Endothelial cell of umbilical vein (primary cell): ENCODE results near the gene POFUT2. TPM values are rescaled to one million over a fixed set of nuclear protein-coding genes. Genes with fewer than 3 reads are reported as not detected.

Experiments
- BruUV-seq: library from RNA; stranded (reverse); fragments of 400-500 nt; replicated peaks from 2 replicates; lab custom pipeline; 2021; lab: Mats Ljungman, UMichigan
- CTCF ChIA-PET: fragments of 300-600, 350-600 bp; sonication (Branson Sonifier 250); formaldehyde crosslinking; loops from one replicate; lab custom pipeline; 2021; ENCODE audit warnings: antibody characterized with exemption, inconsistent platforms; lab: Charles Lee
- POLR2A ChIA-PET: fragments of 300-600, 350-600 bp; sonication (Branson Sonifier 250); formaldehyde crosslinking; loops from one replicate; lab custom pipeline; 2021; ENCODE audit warnings: antibody characterized with exemption, inconsistent platforms; lab: Charles Lee
- DNase-seq: peaks from one replicate; pipeline ENCODE4 v3.0.0-alpha.2; 2011; ENCODE audit warnings: low read depth, low spot score
- FAIRE-seq: peaks from 2 replicates; lab custom pipeline; 2011; peaks lifted over from hg19 to GRCh38; lab: Jason Lieb, UNC
- H2AFZ ChIP-seq: 2 replicates; pipeline ENCODE4 v1.6.0; 2012; ENCODE audit warnings: low read depth, low read length, control low read depth, inconsistent platforms
- H3K27ac ChIP-seq: 2 replicates; pipeline ENCODE4 v1.5.1; 2011; ENCODE audit warnings: low read depth, mild to moderate bottlenecking, control low read depth, low read length, moderate library complexity; ENCODE audit not compliant: insufficient read depth
- H3K27me3 ChIP-seq, 2 experiments: 2 replicates each; pipeline versions ENCODE4 v1.6.0 to v1.6.1; 2011; ENCODE audit warnings: low read length in 2 of 2, mixed read lengths in 1 of 2; ENCODE audit not compliant: control insufficient read depth in 2 of 2, insufficient read depth in 2 of 2
- H3K36me3 ChIP-seq, 2 experiments: 2 replicates in 1 of 2; 3 replicates in 1 of 2; pipeline ENCODE4 v1.5.1; 2011; ENCODE audit warnings: low read length in 2 of 2, mild to moderate bottlenecking in 1 of 2, moderate library complexity in 1 of 2; ENCODE audit not compliant: control insufficient read depth in 2 of 2, insufficient read depth in 2 of 2; ENCODE audit errors: extremely low read depth in 1 of 2
- H3K4me1 ChIP-seq: 3 replicates; pipeline ENCODE4 v1.5.1; 2011; ENCODE audit warnings: mild to moderate bottlenecking, low read length; ENCODE audit not compliant: control insufficient read depth, insufficient read depth; ENCODE audit errors: extremely low read depth
- H3K4me2 ChIP-seq: 2 replicates; pipeline ENCODE4 v1.6.1; 2011; ENCODE audit warnings: low read length, control low read depth, mixed read lengths; ENCODE audit not compliant: insufficient read depth
- H3K4me3 ChIP-seq, 3 experiments: fragments of 200-600 bp in 1 of 3; sonication (generic), shearing (Covaris generic) in 1 of 3; replicated peaks in 1 of 3; 2 replicates each; pipeline ENCODE4 v1.5.1; 2011 to 2016; ENCODE audit warnings: control low read depth in 3 of 3, low read length in 3 of 3, mild to moderate bottlenecking in 2 of 3, inconsistent platforms in 1 of 3, low read depth in 1 of 3, moderate library complexity in 1 of 3; ENCODE audit not compliant: insufficient read depth in 1 of 3
- H3K79me2 ChIP-seq: 2 replicates; pipeline ENCODE4 v1.6.0; 2012; ENCODE audit warnings: low read length, inconsistent platforms; ENCODE audit not compliant: control insufficient read depth, insufficient read depth
- H3K9ac ChIP-seq: replicated peaks from 2 replicates; pipeline ENCODE3; 2011; ENCODE audit warnings: low read length, control low read depth; ENCODE audit not compliant: insufficient read depth; ENCODE audit errors: extremely low read depth
- H3K9me1 ChIP-seq: replicated peaks from 3 replicates; pipeline ENCODE4 v1.6.0; 2011; ENCODE audit warnings: mild to moderate bottlenecking, low read length; ENCODE audit not compliant: control insufficient read depth, insufficient read depth; ENCODE audit errors: extremely low read depth
- H3K9me3 ChIP-seq: replicated peaks from 2 replicates; pipeline ENCODE4 v1.5.1; 2012; ENCODE audit warnings: low read length, inconsistent platforms; ENCODE audit not compliant: control insufficient read depth, insufficient read depth
- H4K20me1 ChIP-seq: replicated peaks from 2 replicates; pipeline ENCODE3; 2011; ENCODE audit warnings: mild to moderate bottlenecking, low read length; ENCODE audit not compliant: control insufficient read depth, insufficient read depth; ENCODE audit errors: extremely low read depth
- CTCF ChIP-seq, 2 donors: IDR thresholded peaks; 1 replicate in 1 of 2; 2 replicates in 1 of 2; pipeline ENCODE4 v1.5.1; 2011; ENCODE audit warnings: low read length in 2 of 2, mild to moderate bottlenecking in 2 of 2, moderate library complexity in 2 of 2, control low read depth in 1 of 2, inconsistent platforms in 1 of 2, low read depth in 1 of 2; ENCODE audit not compliant: insufficient read depth in 1 of 2; ENCODE audit errors: extremely low read depth in 1 of 2
- MAX ChIP-seq: IDR thresholded peaks from 2 replicates; pipeline ENCODE4 v1.6.1; 2011; ENCODE audit not compliant: insufficient read depth, insufficient read length
- MYC ChIP-seq: IDR thresholded peaks from one replicate; pipeline ENCODE4 v1.6.1; 2011; ENCODE audit warnings: mild to moderate bottlenecking, low read depth, low read length
- dilution Hi-C: fragments of 300-500 bp; cut with MboI; formaldehyde crosslinking; loops from one replicate; pipeline ENCODE4 v1.15.0; 2019; ENCODE audit warnings: low sequenced_read_pairs; ENCODE audit not compliant: extremely low pct_ligation_motif_present
- intact Hi-C: fragments of 100-400 bp; cut with micrococcal nuclease; formaldehyde crosslinking; loops from one replicate; pipeline ENCODE4 v1.10.0; 2022
- polyA plus RNA-seq, 4 experiments: library from polyadenylated mRNA; depleted of rRNA in 3 of 4; stranded (reverse) in 3 of 4; unstranded in 1 of 4; fragments of >200 nt; gene quantifications; 2 replicates each; pipeline versions ENCODE4 v1.2.1 to v1.2.3, GENCODE V29; 2011 to 2012; ENCODE audit warnings: missing spikeins in 1 of 4
- total RNA-seq: library from RNA; stranded (reverse); gene quantifications from 2 replicates; pipeline ENCODE4 v1.2.3, GENCODE V29; 2021

POFUT2 gene
- total and polyA plus RNA-seq, 2 donors (not counting 3 experiments of a cell fraction or from before 2014, with no cell fraction given) = 30.7 to 47.5 TPM

- no peak for FAIRE-seq
Measured at GRCh38 chr21:45297869-45298268, 10.2 kb upstream of the POFUT2 start.

More at GRCh38 chr21:45297869-45298268, 10.2 kb upstream of the POFUT2 start:
- Histone ChIP-seq H3K27me3 (no peaks in the 10 kb centered on the region), H3K4me2 (no peak overlapping the region), H3K4me1 (peaks cover 34% of the 10 kb centered on the region), H3K4me3 (no peak overlapping the region), H3K9ac (no peak overlapping the region), H3K9me1 (no peaks in the 10 kb centered on the region), H3K79me2 (peaks cover 13% of the 10 kb centered on the region), H3K9me3 (no peaks in the 10 kb centered on the region), H3K36me3 (no peaks in the 10 kb centered on the region), H4K20me1 (no peaks in the 10 kb centered on the region), H2AFZ (no peak overlapping the region), H3K27ac (no peak overlapping the region)
- intact Hi-C loops (no loop called here), dilution Hi-C loops (no loop called here)
- ChIA-PET POLR2A (no interaction called here), CTCF (interaction anchor here (4.2 kb wide), 1 partner anchor 11 kb away, joined by 20 read pairs; no protein-coding TSS in a partner anchor)
- no TSS peak for BruUV-seq
- DNase-seq = no peak
- no peak for TF ChIP-seq CTCF (IDR thresholded peaks at IDR 0.05; ENCODE audit: extremely low read depth in 1 of 2, insufficient read depth in 1 of 2, low read depth in 1 of 2, low read length in 2 of 2)
- no peak for TF ChIP-seq MYC
- TF ChIP-seq MAX = no peak
